Trophoblast cell (in vitro differentiated cells and primary cell): ENCODE results near the gene ERCC2.
"Not testable (repeated sequence)": the region's sequence is repeated elsewhere in the genome, so short reads cannot be mapped to it uniquely, and the experiment has no call there.

ENCODE experiments used
- DNase-seq, 2 donors: peaks; one replicate each; pipeline ENCODE4 v3.0.0-alpha.2; 2016
- H2AFZ ChIP-seq: 2 replicates; pipeline ENCODE4 v1.6.1; 2013; ENCODE audit warnings: low read length, moderate library complexity, mild to moderate bottlenecking; ENCODE audit not compliant: insufficient read depth, poor library complexity
- H2AK5ac ChIP-seq: 2 replicates; pipeline ENCODE4 v1.6.1; 2013; ENCODE audit warnings: mild to moderate bottlenecking, low read length
- H2BK120ac ChIP-seq: 2 replicates; pipeline ENCODE4 v1.6.1; 2013; ENCODE audit warnings: low read length, mild to moderate bottlenecking, moderate library complexity; ENCODE audit not compliant: insufficient read depth, poor library complexity
- H2BK12ac ChIP-seq: 2 replicates; pipeline ENCODE4 v1.6.1; 2013; ENCODE audit warnings: mild to moderate bottlenecking, low read length, moderate library complexity
- H2BK5ac ChIP-seq: 2 replicates; pipeline ENCODE4 v1.6.1; 2013; ENCODE audit warnings: low read length, low read depth, moderate library complexity, mild to moderate bottlenecking; ENCODE audit not compliant: poor library complexity
- H3K14ac ChIP-seq: 2 replicates; pipeline ENCODE4 v1.6.1; 2013; ENCODE audit warnings: mild to moderate bottlenecking, low read length
- H3K18ac ChIP-seq: 2 replicates; pipeline ENCODE4 v1.6.1; 2013; ENCODE audit warnings: mild to moderate bottlenecking, low read length
- H3K23ac ChIP-seq: 2 replicates; pipeline ENCODE4 v1.6.1; 2013; ENCODE audit warnings: low read length
- H3K27ac ChIP-seq: 2 replicates; pipeline ENCODE4 v1.5.1; 2013; ENCODE audit warnings: low read depth, mild to moderate bottlenecking, inconsistent platforms, low read length, moderate library complexity
- H3K27me3 ChIP-seq: 2 replicates; pipeline ENCODE4 v1.6.1; 2013; ENCODE audit warnings: inconsistent platforms, mild to moderate bottlenecking, low read length, moderate library complexity; ENCODE audit not compliant: insufficient read depth
- H3K36me3 ChIP-seq, 2 experiments: 1 replicate in 1 of 2; 2 replicates in 1 of 2; pipeline ENCODE4 v1.6.1; 2013; ENCODE audit warnings: low read length in 2 of 2, mild to moderate bottlenecking in 2 of 2, moderate library complexity in 1 of 2; ENCODE audit not compliant: insufficient read depth in 2 of 2, control insufficient read depth in 1 of 2
- H3K4ac ChIP-seq: 2 replicates; pipeline ENCODE4 v1.6.1; 2013; ENCODE audit warnings: low read depth, mild to moderate bottlenecking, low read length, moderate library complexity
- H3K4me1 ChIP-seq, 2 experiments: 1 replicate in 1 of 2; 2 replicates in 1 of 2; pipeline ENCODE4 v1.6.1; 2013; ENCODE audit warnings: low read length in 2 of 2, mild to moderate bottlenecking in 2 of 2, moderate library complexity in 1 of 2; ENCODE audit not compliant: insufficient read depth in 2 of 2, control insufficient read depth in 1 of 2
- H3K4me2 ChIP-seq: 2 replicates; pipeline ENCODE4 v1.6.1; 2013; ENCODE audit warnings: inconsistent platforms, mild to moderate bottlenecking, low read length, moderate library complexity
- H3K4me3 ChIP-seq: 2 replicates; pipeline ENCODE4 v1.5.1; 2013; ENCODE audit warnings: mild to moderate bottlenecking, low read depth, low read length, inconsistent platforms
- H3K79me1 ChIP-seq: one replicate; pipeline ENCODE4 v1.6.1; 2013; ENCODE audit warnings: low read length
- H3K79me2 ChIP-seq: 2 replicates; pipeline ENCODE4 v1.6.1; 2013; ENCODE audit warnings: low read length, mild to moderate bottlenecking; ENCODE audit not compliant: control insufficient read depth, insufficient read depth, poor library complexity
- H3K9ac ChIP-seq: 2 replicates; pipeline ENCODE4 v1.6.1; 2013; ENCODE audit warnings: mild to moderate bottlenecking, low read length
- H3K9me3 ChIP-seq: 2 replicates; pipeline ENCODE4 v1.6.1; 2013; ENCODE audit warnings: low read depth, mild to moderate bottlenecking, control low read depth, inconsistent platforms, low read length; ENCODE audit not compliant: insufficient read depth
- H4K12ac ChIP-seq: 2 replicates; pipeline ENCODE4 v1.6.1; 2013; ENCODE audit warnings: low read depth, mild to moderate bottlenecking, low read length, moderate library complexity
- H4K8ac ChIP-seq: 2 replicates; pipeline ENCODE4 v1.6.1; 2013; ENCODE audit warnings: low read depth, mild to moderate bottlenecking, low read length, moderate library complexity
- H4K91ac ChIP-seq: one replicate; pipeline ENCODE4 v1.6.1; 2013; ENCODE audit warnings: low read depth, mild to moderate bottlenecking, low read length, moderate library complexity
- WGBS: extraction: QIAGEN DNeasy Blood & Tissue Kit; methylation state at CpG from one replicate; pipeline ENCODE4 v1.1.7; 2013; ENCODE audit warnings: missing lambda C conversion rate; ENCODE audit not compliant: insufficient read length, insufficient coverage; ENCODE audit errors: extremely low coverage; 5-methylcytosine and 5-hydroxymethylcytosine counted together

ERCC2 gene

DNA sequence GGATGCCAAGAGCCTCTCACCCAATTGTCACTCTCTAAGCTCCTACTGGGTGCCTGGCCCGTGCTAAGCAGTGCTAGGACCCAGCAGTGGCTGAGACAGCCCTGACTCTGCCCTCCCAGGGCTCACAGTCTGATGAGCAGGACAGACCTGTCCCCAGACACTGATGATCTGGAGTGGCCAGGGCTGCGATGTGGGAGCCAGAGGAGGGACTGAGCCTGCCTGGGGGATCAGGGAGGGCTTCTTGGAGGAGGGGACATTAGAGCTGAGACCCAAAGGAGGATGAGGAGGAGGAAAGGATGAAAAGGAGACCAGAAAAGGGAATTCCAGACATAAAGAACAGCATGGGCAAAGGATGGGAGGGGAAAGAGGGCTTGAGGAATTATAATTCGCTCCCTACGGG lies 46.8 kb upstream of the ERCC2 start:
- Histone ChIP-seq H3K4ac (no peak overlapping the region), H3K79me1 (no peaks in the 10 kb centered on the region), H2AK5ac (no peak overlapping the region), H3K36me3 (peaks cover 26 to 49% of the 10 kb centered on the region in 2 experiments), H2BK120ac (no peak overlapping the region), H2BK12ac (no peak overlapping the region), H4K8ac (no peak overlapping the region), H3K79me2 (no peaks in the 10 kb centered on the region), H3K4me2 (no peak overlapping the region), H3K4me1 (peaks cover 7 to 12% of the 10 kb centered on the region in 2 experiments), H3K18ac (no peak overlapping the region), H2AFZ (no peak overlapping the region), H3K27ac (no peak overlapping the region), H2BK5ac (no peak overlapping the region), H3K14ac (no peak overlapping the region), H3K23ac (no peak overlapping the region), H3K9me3 (no peaks in the 10 kb centered on the region), H3K9ac (no peak overlapping the region), H3K27me3 (no peaks in the 10 kb centered on the region), H3K4me3 (no peak overlapping the region), H4K91ac (no peak overlapping the region), H4K12ac (no peak overlapping the region)
- no CpG with 5 or more reads among the region's 4 CpGs for WGBS
- no peak for DNase-seq

DNA sequence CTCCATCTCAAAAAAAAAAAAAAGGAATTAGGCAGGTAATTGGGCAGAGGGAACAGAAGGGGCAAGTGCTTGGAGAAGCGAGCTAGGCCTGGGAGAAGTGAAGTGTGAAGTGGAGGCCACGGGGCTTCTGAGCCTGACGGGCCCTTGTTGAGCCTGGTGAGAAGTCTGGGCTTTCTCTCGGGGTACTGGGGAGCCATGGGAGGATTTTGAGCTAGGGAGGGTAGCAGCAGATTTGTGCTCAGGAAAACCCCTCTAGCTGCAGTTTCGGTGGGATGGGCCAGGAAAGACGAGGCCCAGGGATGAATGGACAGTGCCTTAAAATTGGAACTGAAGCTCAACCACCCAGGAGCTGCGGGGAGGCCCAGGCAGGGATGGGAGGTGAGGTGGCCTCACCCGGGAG lies 44.1 kb upstream of the ERCC2 start:
- no peak overlapping the region for H3K4me2 ChIP-seq
- H2BK5ac ChIP-seq = no peak overlapping the region
- H2BK120ac ChIP-seq = no peak overlapping the region
- no peak overlapping the region for H4K91ac ChIP-seq
- H3K4me1 ChIP-seq = peaks cover 7% of the 10 kb centered on the region in 2 experiments
- H2AK5ac ChIP-seq = no peak overlapping the region
- H3K79me2 ChIP-seq = no peaks in the 10 kb centered on the region
- no peaks in the 10 kb centered on the region for H3K27me3 ChIP-seq
- no peak overlapping the region for H2AFZ ChIP-seq
- no peaks in the 10 kb centered on the region for H3K79me1 ChIP-seq
- no peaks in the 10 kb centered on the region for H3K9me3 ChIP-seq
- no peak overlapping the region for H3K9ac ChIP-seq
- no peak overlapping the region for H4K12ac ChIP-seq
- no peak overlapping the region for H3K4ac ChIP-seq
- H4K8ac ChIP-seq = no peak overlapping the region
- H3K27ac ChIP-seq = no peak overlapping the region
- no peak overlapping the region for H3K4me3 ChIP-seq
- no peak overlapping the region for H3K14ac ChIP-seq
- H3K18ac ChIP-seq = no peak overlapping the region
- no peak overlapping the region for H3K23ac ChIP-seq
- no peak overlapping the region for H2BK12ac ChIP-seq
- no CpG with 5 or more reads among the region's 8 CpGs for WGBS
- peaks cover 22 to 42% of the 10 kb centered on the region in 2 experiments for H3K36me3 ChIP-seq
- DNase-seq = no peak

DNA sequence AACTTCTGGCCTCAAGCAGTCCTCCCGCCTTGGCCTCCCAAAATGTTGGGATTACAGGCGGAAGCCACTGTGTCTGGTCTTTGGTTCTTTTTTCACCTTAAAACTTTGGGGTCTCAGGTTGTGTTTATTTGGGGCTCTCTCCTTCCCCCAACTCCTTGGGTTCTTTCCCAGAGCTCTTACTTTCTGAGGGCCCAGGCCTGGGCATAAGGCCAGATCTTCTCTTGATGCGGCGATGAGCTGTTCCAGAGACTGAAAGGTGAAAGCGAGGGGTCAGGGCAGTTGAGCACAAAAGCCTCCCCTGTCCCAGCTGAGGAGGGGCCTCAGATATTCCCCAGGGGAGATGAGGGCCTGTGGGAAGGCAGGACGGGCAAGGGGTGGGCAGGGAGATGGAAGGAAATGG lies 43.1 kb upstream of the ERCC2 start:
- Histone ChIP-seq H3K36me3 (peaks cover 28 to 43% of the 10 kb centered on the region in 2 experiments), H2AFZ (no peak overlapping the region), H3K4me3 (no peak overlapping the region), H2BK5ac (no peak overlapping the region), H3K14ac (no peak overlapping the region), H3K9me3 (no peaks in the 10 kb centered on the region), H4K91ac (no peak overlapping the region), H3K4me2 (no peak overlapping the region), H3K4me1 (no peaks in the 10 kb centered on the region), H2BK12ac (no peak overlapping the region), H3K4ac (no peak overlapping the region), H4K8ac (no peak overlapping the region), H3K23ac (no peak overlapping the region), H4K12ac (no peak overlapping the region), H2AK5ac (no peak overlapping the region), H2BK120ac (no peak overlapping the region), H3K18ac (no peak overlapping the region), H3K27ac (no peak overlapping the region), H3K79me1 (no peaks in the 10 kb centered on the region), H3K79me2 (no peaks in the 10 kb centered on the region), H3K27me3 (no peaks in the 10 kb centered on the region), H3K9ac (no peak overlapping the region)
- DNase-seq = no peak
- no CpG with 5 or more reads among the region's 6 CpGs for WGBS

DNA sequence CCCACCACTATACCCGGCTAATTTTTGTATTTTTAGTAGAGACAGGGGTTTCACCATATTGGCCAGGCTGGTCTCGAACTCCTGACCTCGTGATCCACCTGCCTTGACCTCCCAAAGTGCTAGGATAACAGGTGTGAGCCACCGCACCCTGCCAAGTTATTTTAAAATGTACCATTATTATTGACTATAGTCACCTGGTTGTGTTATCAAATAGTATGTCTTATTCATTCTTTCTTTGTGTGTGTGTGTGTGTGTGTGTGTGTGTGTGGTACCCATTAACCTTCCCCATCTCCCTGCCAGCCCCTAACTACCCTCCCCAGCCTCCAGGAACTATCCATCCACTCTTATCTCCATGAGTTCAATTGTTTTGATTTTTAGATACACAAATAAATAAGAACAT lies 40.0 kb upstream of the ERCC2 start:
- H3K27me3 ChIP-seq, H3K4me3 ChIP-seq, H3K9me3 ChIP-seq, H4K8ac ChIP-seq, DNase-seq, H3K79me2 ChIP-seq, H3K4me2 ChIP-seq, H3K4me1 ChIP-seq, H3K14ac ChIP-seq, H4K12ac ChIP-seq, H3K23ac ChIP-seq, H3K18ac ChIP-seq, H3K4ac ChIP-seq, H2BK5ac ChIP-seq, H3K27ac ChIP-seq, H3K9ac ChIP-seq, H2BK12ac ChIP-seq, H2AK5ac ChIP-seq, H4K91ac ChIP-seq, H2BK120ac ChIP-seq, H2AFZ ChIP-seq: not testable (repeated sequence)
- peaks cover 11% of the 10 kb centered on the region for H3K79me1 ChIP-seq
- peaks cover 29 to 33% of the 10 kb centered on the region in 2 experiments for H3K36me3 ChIP-seq
- no CpG with 5 or more reads among the region's 4 CpGs for WGBS
